HepG2 (cell line): ENCODE data around the gene SLC18A3. TPM values are rescaled to one million over a fixed set of nuclear protein-coding genes. Genes with fewer than 3 reads are reported as not detected.
A peak's percentile ranks its signal among the peaks of the same experiment; 100 is the strongest.

ENCODE experiments used
- ARNTL ChIP-seq: sonication (generic); formaldehyde crosslinking; IDR thresholded peaks from 2 replicates; pipeline ENCODE4 v1.4.0; 2020; ENCODE audit warnings: mild to moderate bottlenecking, missing genetic modification reagents
- BORCS8-MEF2B ChIP-seq: sonication (generic); formaldehyde crosslinking; IDR thresholded peaks from 2 replicates; pipeline ENCODE4 v1.8.0; 2022; ENCODE audit warnings: mild to moderate bottlenecking, missing genetic modification reagents
- CSRNP1 ChIP-seq: sonication (generic); formaldehyde crosslinking; IDR thresholded peaks from 2 replicates; pipeline ENCODE4 v1.8.1; 2023; ENCODE audit warnings: mild to moderate bottlenecking, missing genetic modification reagents
- DBP ChIP-seq: sonication (generic); formaldehyde crosslinking; IDR thresholded peaks from 2 replicates; pipeline ENCODE4 v1.4.0; 2020; ENCODE audit warnings: missing genetic modification reagents; ENCODE audit errors: not compliant biosample characterization
- KDM3A ChIP-seq: IDR thresholded peaks from 2 replicates; pipeline ENCODE4 v1.6.1; 2018; ENCODE audit warnings: low read depth, missing compliant biosample characterization
- KLF16 ChIP-seq, 2 experiments: sonication (generic) in 1 of 2; formaldehyde crosslinking in 1 of 2; IDR thresholded peaks; 2 replicates each; pipeline versions ENCODE4 v1.6.1 to v1.8.0; 2016 to 2023; ENCODE audit warnings: missing genetic modification reagents in 2 of 2, missing compliant biosample characterization in 1 of 2
- KMT2B ChIP-seq: IDR thresholded peaks from 2 replicates; pipeline ENCODE4 v1.6.1; 2016; ENCODE audit warnings: missing genetic modification reagents, missing compliant biosample characterization
- NFYC ChIP-seq: IDR thresholded peaks from 2 replicates; pipeline ENCODE4 v1.6.1; 2016; ENCODE audit warnings: missing genetic modification reagents, missing compliant biosample characterization
- PREB ChIP-seq: sonication (generic); formaldehyde crosslinking; IDR thresholded peaks from 2 replicates; pipeline ENCODE4 v1.4.0; 2020; ENCODE audit warnings: missing genetic modification reagents
- RFXAP ChIP-seq: sonication (generic); formaldehyde crosslinking; IDR thresholded peaks from 2 replicates; pipeline ENCODE4 v1.4.0; 2020; ENCODE audit warnings: missing genetic modification reagents, borderline replicate concordance
- SALL2 ChIP-seq: sonication (generic); formaldehyde crosslinking; IDR thresholded peaks from 2 replicates; pipeline ENCODE4 v1.8.1; 2023; ENCODE audit warnings: mild to moderate bottlenecking, missing genetic modification reagents, inconsistent platforms
- SAP130 ChIP-seq: IDR thresholded peaks from 2 replicates; pipeline ENCODE4 v1.6.1; 2016; ENCODE audit warnings: low read depth
- SMAD9 ChIP-seq: sonication (generic); formaldehyde crosslinking; IDR thresholded peaks from 2 replicates; pipeline ENCODE4 v1.5.1; 2020; ENCODE audit warnings: mild to moderate bottlenecking, missing genetic modification reagents
- SP1 ChIP-seq, 2 experiments: fragments of 450-650 bp in 1 of 2; sonication (generic) in 1 of 2; formaldehyde crosslinking in 1 of 2; IDR thresholded peaks; 2 replicates each; pipeline versions ENCODE4 v1.4.0 to v1.6.1; 2016 to 2020; ENCODE audit warnings: missing genetic modification reagents in 1 of 2
- SRSF9 ChIP-seq: fragments of 200-400 bp; formaldehyde crosslinking; IDR thresholded peaks from 2 replicates; pipeline ENCODE4 v1.6.1; 2018; ENCODE audit warnings: borderline replicate concordance, mild to moderate bottlenecking, low read depth, low read length; ENCODE audit not compliant: insufficient read depth, poor library complexity, severe bottlenecking
- TEAD2 ChIP-seq: sonication (generic); formaldehyde crosslinking; IDR thresholded peaks from 2 replicates; pipeline ENCODE4 v1.9.0; 2021; ENCODE audit warnings: missing genetic modification reagents
- ZNF180 ChIP-seq: sonication (generic); formaldehyde crosslinking; IDR thresholded peaks from 2 replicates; pipeline ENCODE4 v1.4.0; 2020; ENCODE audit warnings: low read depth, missing genetic modification reagents, borderline replicate concordance
- ZNF20 ChIP-seq: sonication (generic); formaldehyde crosslinking; IDR thresholded peaks from 2 replicates; pipeline ENCODE4 v1.4.0; 2020; ENCODE audit warnings: mild to moderate bottlenecking, moderate library complexity, missing genetic modification reagents
- ZNF333 ChIP-seq: sonication (generic); formaldehyde crosslinking; IDR thresholded peaks from 2 replicates; pipeline ENCODE4 v1.4.0; 2020; ENCODE audit warnings: mild to moderate bottlenecking, missing genetic modification reagents, borderline replicate concordance
- ZNF354B ChIP-seq: sonication (generic); formaldehyde crosslinking; IDR thresholded peaks from 2 replicates; pipeline ENCODE4 v1.8.0; 2022; ENCODE audit warnings: mild to moderate bottlenecking, missing genetic modification reagents
- ZNF441 ChIP-seq: sonication (generic); formaldehyde crosslinking; IDR thresholded peaks from 2 replicates; pipeline ENCODE4 v1.7.0; 2021; ENCODE audit warnings: missing genetic modification reagents, borderline replicate concordance
- ZNF460 ChIP-seq: sonication (generic); formaldehyde crosslinking; IDR thresholded peaks from 2 replicates; pipeline ENCODE4 v1.5.1; 2020; ENCODE audit warnings: missing genetic modification reagents, mild to moderate bottlenecking, borderline replicate concordance
- ZNF496 ChIP-seq: sonication (generic); formaldehyde crosslinking; IDR thresholded peaks from 2 replicates; pipeline ENCODE4 v1.8.1; 2023; ENCODE audit warnings: mild to moderate bottlenecking, moderate library complexity, missing genetic modification reagents; ENCODE audit not compliant: insufficient replicate concordance
- ZNF513 ChIP-seq: sonication (generic); formaldehyde crosslinking; conservative IDR thresholded peaks from 2 replicates; pipeline ENCODE4 v1.5.0; 2020; ENCODE audit warnings: missing genetic modification reagents
- ZNF724P ChIP-seq: sonication (generic); formaldehyde crosslinking; IDR thresholded peaks from 2 replicates; pipeline ENCODE4 v1.8.0; 2022; ENCODE audit warnings: missing genetic modification reagents, borderline replicate concordance
- ZNF782 ChIP-seq: sonication (generic); formaldehyde crosslinking; IDR thresholded peaks from 2 replicates; pipeline ENCODE4 v1.4.0; 2020; ENCODE audit warnings: missing genetic modification reagents, mild to moderate bottlenecking, borderline replicate concordance
- polyA plus RNA-seq, 8 experiments: library from polyadenylated mRNA; depleted of rRNA in 3 of 8; stranded (reverse) in 7 of 8; unstranded in 1 of 8; fragments of >200 nt; fragmentation: Illumina TruSeq in 4 of 8; extraction: Trizol in 4 of 8; gene quantifications; 2 replicates each; pipeline versions ENCODE4 v1.2.1 to v1.2.3, GENCODE V29; 2011 to 2016; ENCODE audit warnings: low read depth in 4 of 8, missing spikeins in 1 of 8, mixed read lengths in 1 of 8; ENCODE audit not compliant: insufficient read depth in 1 of 8
- total RNA-seq, 5 experiments: library from RNA; depleted of rRNA; stranded (reverse); fragments of >200 nt; fragmentation: Illumina TruSeq; extraction: Trizol; gene quantifications; 2 replicates each; pipeline ENCODE4 v1.2.3, GENCODE V29; 2016; ENCODE audit warnings: low read depth in 1 of 5

The SLC18A3 gene
- total and polyA plus RNA-seq, 2 of the 13 experiments (the other 11 are each of a cell fraction or from before 2014, with no cell fraction given), result not detected

GRCh38 chr10:49606981-49607535 lies 3.1 kb upstream of the SLC18A3 start (continued):
- no peak for TF ChIP-seq ZNF513 (CRISPR knock-in tag)
- peak; percentile 71; the same call in 1 of the 2 replicates for TF ChIP-seq RFXAP (CRISPR knock-in tag)
- TF ChIP-seq SRSF9, result no peak
- TF ChIP-seq ZNF782 (CRISPR knock-in tag), result no peak; the same call in 1 of the 2 replicates
- no peak for TF ChIP-seq KDM3A (CRISPR knock-in tag)
- no peak for TF ChIP-seq ZNF20 (CRISPR knock-in tag)
- 0 out of 2 replicates have a peak, but pooled peaks have one; percentile 57 for TF ChIP-seq SALL2
- TF ChIP-seq KMT2B, result peak; percentile 71; the same call in 1 of the 2 replicates
- no peak for TF ChIP-seq ZNF180
- no peak for TF ChIP-seq ZNF460 (CRISPR knock-in tag)
- TF ChIP-seq CSRNP1 (CRISPR knock-in tag), result no peak
- 0 out of 2 replicates have a peak, but pooled peaks have one; percentile 33 for TF ChIP-seq PREB (CRISPR knock-in tag)
- TF ChIP-seq SAP130, result peak; percentile 66
- TF ChIP-seq NFYC (CRISPR knock-in tag), result peak; percentile 30; the same call in 1 of the 2 replicates
- peak; percentile 78 for TF ChIP-seq DBP (CRISPR knock-in tag)
- peak; percentile 62; the same call in 1 of the 2 replicates for TF ChIP-seq ZNF441
- TF ChIP-seq ZNF354B (CRISPR knock-in tag), result no peak
- TF ChIP-seq ARNTL, result no peak
- no peak for TF ChIP-seq ZNF724P (CRISPR knock-in tag)
- no peak for TF ChIP-seq SMAD9 (CRISPR knock-in tag)
- TF ChIP-seq TEAD2 (CRISPR knock-in tag), result peak; percentile 73; the same call in 1 of the 2 replicates
- TF ChIP-seq BORCS8-MEF2B, result peak; percentile 89
- TF ChIP-seq ZNF496 (CRISPR knock-in tag), result no peak
- peak in 1 of 2 experiments; percentile 95; a peak in 2 of 4 replicates for TF ChIP-seq KLF16 (CRISPR knock-in tag; IDR thresholded peaks at IDR 0.05)
- 0 out of 2 replicates have a peak, but pooled peaks have one; percentile 44 for TF ChIP-seq ZNF333
- no peak for TF ChIP-seq SP1 (IDR thresholded peaks at IDR 0.05)
- no peak for TF ChIP-seq SP1 (CRISPR knock-in tag; IDR thresholded peaks at IDR 0.05)
